Measurements from ENCODE around the gene VPS8.

The VPS8 gene

DNA sequence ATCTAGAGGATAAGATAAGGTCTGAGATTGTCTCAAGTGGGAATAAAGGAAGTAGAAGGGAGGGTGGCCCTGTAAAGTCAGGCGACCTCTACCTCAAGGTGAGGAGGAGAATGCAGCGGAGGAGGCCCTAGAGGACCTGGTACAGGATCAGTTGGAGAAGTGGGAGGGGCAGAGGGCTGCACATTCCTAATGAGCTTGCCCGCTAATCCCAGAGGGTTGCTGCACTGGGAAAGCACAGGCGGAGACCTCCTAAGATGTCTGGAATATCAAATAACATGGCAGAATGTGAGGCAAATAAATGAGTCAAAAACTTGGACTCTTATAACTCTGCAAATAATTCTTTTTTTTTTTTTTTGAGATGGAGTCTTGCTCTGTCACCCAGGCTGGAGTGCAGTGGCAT lies 30.2 kb upstream of the VPS8 start:
- H3K4me2 ChIP-seq (ENCODE audit: low read depth, low read length, poor library complexity, severe bottlenecking), result no peak overlapping the region
- no peak overlapping the region for H3K9ac ChIP-seq (ENCODE audit: low read length)
- H3K9me3 ChIP-seq (ENCODE audit: insufficient read depth, low read length), result no peaks in the 10 kb centered on the region
- H3F3A ChIP-seq (ENCODE audit: insufficient read depth), result no peaks in the 10 kb centered on the region
- H3K27me3 ChIP-seq (ENCODE audit: low read length), result no peaks in the 10 kb centered on the region
- H4K20me1 ChIP-seq (ENCODE audit: low read depth, low read length), result no peaks in the 10 kb centered on the region
- no peak overlapping the region for H2AFZ ChIP-seq (ENCODE audit: low read depth, low read length, severe bottlenecking)
- H3K27ac ChIP-seq (ENCODE audit: low read depth, low read length), result no peak overlapping the region
- no peak for TF ChIP-seq EZH2phosphoT487 (conservative IDR thresholded peaks at IDR 0.05; ENCODE audit: low read length)
- TF ChIP-seq, protein P1, sequence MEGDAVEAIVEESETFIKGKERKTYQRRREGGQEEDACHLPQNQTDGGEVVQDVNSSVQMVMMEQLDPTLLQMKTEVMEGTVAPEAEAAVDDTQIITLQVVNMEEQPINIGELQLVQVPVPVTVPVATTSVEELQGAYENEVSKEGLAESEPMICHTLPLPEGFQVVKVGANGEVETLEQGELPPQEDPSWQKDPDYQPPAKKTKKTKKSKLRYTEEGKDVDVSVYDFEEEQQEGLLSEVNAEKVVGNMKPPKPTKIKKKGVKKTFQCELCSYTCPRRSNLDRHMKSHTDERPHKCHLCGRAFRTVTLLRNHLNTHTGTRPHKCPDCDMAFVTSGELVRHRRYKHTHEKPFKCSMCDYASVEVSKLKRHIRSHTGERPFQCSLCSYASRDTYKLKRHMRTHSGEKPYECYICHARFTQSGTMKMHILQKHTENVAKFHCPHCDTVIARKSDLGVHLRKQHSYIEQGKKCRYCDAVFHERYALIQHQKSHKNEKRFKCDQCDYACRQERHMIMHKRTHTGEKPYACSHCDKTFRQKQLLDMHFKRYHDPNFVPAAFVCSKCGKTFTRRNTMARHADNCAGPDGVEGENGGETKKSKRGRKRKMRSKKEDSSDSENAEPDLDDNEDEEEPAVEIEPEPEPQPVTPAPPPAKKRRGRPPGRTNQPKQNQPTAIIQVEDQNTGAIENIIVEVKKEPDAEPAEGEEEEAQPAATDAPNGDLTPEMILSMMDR (IDR thresholded peaks at IDR 0.05; ENCODE audit: insufficient read depth, low read length, poor library complexity, severe bottlenecking), result no peak
- H3K79me2 ChIP-seq (ENCODE audit: insufficient read depth, low read length), result no peaks in the 10 kb centered on the region
- no peak overlapping the region for H3K4me3 ChIP-seq (ENCODE audit: insufficient read depth, low read length, poor library complexity, severe bottlenecking)
- no peaks in the 10 kb centered on the region for H3K36me3 ChIP-seq (ENCODE audit: low read length)
- H3K9me2 ChIP-seq (replicated peaks; ENCODE audit: insufficient read depth, low read length), result no peaks in the 10 kb centered on the region

DNA sequence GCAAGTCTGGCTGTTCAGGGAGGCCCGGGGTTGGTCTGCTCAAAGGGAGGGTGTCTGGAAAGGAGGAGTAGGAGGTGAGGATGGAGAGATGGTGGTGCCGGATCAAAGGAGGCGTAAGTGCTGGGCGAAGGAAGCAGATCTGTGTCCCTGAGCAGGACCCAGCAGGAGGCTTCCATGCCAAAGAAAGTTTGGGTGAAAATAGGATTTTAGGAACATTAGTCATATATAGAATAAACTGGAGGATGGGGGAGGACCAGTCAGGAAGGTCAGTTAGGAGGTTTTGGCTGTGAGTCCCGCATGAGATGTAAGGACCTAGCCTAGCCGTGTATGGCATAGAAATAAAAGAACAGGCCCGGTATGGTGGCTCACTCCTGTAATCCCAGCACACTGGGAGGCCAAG lies 28.6 kb upstream of the VPS8 start:
- Histone ChIP-seq H3K4me2 (ENCODE audit: low read depth, low read length, poor library complexity, severe bottlenecking) (no peak overlapping the region), H3K9me3 (ENCODE audit: insufficient read depth, low read length) (no peaks in the 10 kb centered on the region), H3K9ac (ENCODE audit: low read length) (no peak overlapping the region), H3K36me3 (ENCODE audit: low read length) (no peaks in the 10 kb centered on the region), H3K4me3 (ENCODE audit: insufficient read depth, low read length, poor library complexity, severe bottlenecking) (no peak overlapping the region), H3K9me2 (replicated peaks; ENCODE audit: insufficient read depth, low read length) (no peaks in the 10 kb centered on the region), H3K79me2 (ENCODE audit: insufficient read depth, low read length) (no peaks in the 10 kb centered on the region), H4K20me1 (ENCODE audit: low read depth, low read length) (no peaks in the 10 kb centered on the region), H3F3A (ENCODE audit: insufficient read depth) (no peaks in the 10 kb centered on the region), H3K27ac (ENCODE audit: low read depth, low read length) (no peak overlapping the region), H3K27me3 (ENCODE audit: low read length) (no peaks in the 10 kb centered on the region), H2AFZ (ENCODE audit: low read depth, low read length, severe bottlenecking) (no peak overlapping the region)
- no peak for TF ChIP-seq EZH2phosphoT487 (conservative IDR thresholded peaks at IDR 0.05; ENCODE audit: low read length)
- TF ChIP-seq, protein P1 (IDR thresholded peaks at IDR 0.05; ENCODE audit: insufficient read depth, low read length, poor library complexity, severe bottlenecking), result no peak

DNA sequence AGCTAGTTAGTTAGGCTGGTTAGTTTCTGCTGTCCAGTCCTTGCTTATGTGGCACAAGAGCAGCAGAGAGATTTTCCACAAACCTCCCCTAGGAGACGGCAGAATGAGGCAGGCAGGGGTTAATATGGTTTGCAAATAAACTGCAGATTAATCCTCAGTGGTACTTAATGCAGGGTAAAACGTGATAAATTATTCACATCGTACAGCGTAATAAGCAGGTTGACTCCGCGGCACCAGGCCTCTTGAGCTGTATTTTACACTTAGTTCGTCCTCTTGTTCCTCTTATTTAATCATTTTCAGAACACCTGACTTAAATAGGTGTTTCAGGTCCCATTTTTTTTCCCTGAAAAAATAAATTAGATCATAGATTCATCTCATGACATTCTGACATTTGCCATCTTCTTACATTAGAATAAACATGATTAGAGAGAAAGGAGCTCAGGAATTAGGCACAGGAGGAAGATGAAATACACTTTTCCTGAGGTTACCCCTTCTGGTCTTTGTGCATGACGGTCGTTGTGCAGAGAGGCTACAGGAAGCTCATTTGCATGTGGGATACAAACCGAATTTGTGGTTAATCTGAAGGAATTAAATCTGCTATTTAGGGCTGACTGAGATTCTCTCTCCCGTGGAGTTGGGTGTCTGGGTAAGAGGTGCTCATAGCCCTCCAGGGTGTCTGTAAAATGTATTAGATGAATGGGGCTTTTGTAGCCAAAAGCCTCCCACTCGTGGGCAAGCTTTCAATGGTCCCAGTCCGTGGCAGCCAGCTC lies 27.1 kb upstream of the VPS8 start:
- Histone ChIP-seq H3K9me2 (replicated peaks; ENCODE audit: insufficient read depth, low read length) (no peaks in the 10 kb centered on the region), H3K4me3 (ENCODE audit: insufficient read depth, low read length, poor library complexity, severe bottlenecking) (no peak overlapping the region), H3K79me2 (ENCODE audit: insufficient read depth, low read length) (no peaks in the 10 kb centered on the region), H3K9me3 (ENCODE audit: insufficient read depth, low read length) (no peaks in the 10 kb centered on the region), H3K36me3 (ENCODE audit: low read length) (no peaks in the 10 kb centered on the region), H3K27ac (ENCODE audit: low read depth, low read length) (no peak overlapping the region), H2AFZ (ENCODE audit: low read depth, low read length, severe bottlenecking) (no peak overlapping the region), H3K9ac (ENCODE audit: low read length) (no peak overlapping the region), H3K4me2 (ENCODE audit: low read depth, low read length, poor library complexity, severe bottlenecking) (no peak overlapping the region), H3F3A (ENCODE audit: insufficient read depth) (no peaks in the 10 kb centered on the region), H4K20me1 (ENCODE audit: low read depth, low read length) (no peaks in the 10 kb centered on the region), H3K27me3 (ENCODE audit: low read length) (no peaks in the 10 kb centered on the region)
- no peak for TF ChIP-seq EZH2phosphoT487 (conservative IDR thresholded peaks at IDR 0.05; ENCODE audit: low read length)
- TF ChIP-seq, protein P1 (IDR thresholded peaks at IDR 0.05; ENCODE audit: insufficient read depth, low read length, poor library complexity, severe bottlenecking), result no peak

All from SU-DHL-6 (cell line).